NCI-H524 (cell line): Measurements from ENCODE around the gene TMEM115.

ENCODE experiments used
- DNase-seq, 2 experiments: peaks; one replicate each; lab custom pipeline; 2025; lab: John Stamatoyannopoulos, UW

The TMEM115 gene

DNA sequence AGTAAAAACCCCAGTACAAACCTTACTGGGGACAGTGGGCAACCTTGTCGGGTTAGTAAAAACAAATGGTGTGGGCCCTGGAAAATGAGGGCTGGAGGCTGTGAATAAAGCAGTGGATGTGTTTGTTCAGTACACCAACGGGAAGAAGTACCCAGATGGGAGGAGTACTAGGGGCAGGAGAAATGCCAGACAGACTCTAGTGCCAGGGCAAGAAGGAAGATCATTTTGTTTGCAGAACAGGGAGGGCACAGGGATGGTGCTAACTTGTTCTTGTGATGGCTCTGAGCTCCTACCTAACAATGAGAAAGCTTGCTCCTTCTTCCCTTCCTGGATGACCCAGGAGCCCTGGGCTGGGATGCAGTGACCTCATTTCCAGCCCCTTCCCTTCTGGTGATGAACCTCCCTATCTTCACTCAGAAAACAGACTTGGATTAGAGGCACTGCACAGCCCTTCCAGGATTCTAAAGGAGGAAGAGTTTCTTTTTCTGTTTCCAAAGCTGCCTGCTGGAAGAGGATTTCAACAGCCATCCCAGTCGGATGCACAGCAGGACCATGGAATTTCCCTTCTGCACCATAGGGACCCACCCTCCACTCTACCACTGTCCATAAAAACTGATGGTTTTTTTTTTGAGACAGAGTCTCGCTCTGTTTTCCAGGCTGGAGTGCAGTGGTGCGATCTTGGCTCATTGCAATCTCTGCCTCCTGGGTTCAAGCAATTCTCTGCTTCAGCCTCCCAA is 24.8 kb downstream of the TMEM115 start:
- DNase-seq: no peak

DNA sequence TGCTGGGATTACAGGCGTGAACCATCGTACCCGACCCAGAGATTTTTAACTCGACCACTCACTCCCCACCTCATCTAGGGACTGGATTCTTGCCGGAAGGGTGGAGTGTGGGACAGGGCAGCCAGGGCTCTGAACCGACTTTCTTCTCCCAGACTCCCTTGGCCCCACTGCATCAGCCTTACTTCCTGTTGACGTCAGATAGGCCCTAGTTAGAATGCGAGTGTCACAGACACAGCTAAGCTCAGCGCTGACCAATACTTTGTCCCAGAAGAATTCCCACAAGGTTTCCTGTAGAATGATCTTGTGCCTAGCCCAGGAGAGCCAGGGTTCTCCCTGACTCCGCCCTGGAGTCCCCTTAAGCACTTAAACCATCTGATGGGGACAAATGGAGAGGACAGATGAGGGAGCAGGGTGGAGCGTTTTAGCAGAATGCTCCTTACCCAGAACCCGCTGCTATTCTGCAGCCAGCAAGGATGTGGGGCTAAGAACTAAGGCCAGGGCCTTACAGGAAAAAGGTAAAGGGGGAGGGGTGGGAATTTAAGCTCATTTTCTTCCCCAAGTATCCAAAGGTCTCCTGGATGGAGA is 25.5 kb downstream of the TMEM115 start:
- no peak for DNase-seq

DNA sequence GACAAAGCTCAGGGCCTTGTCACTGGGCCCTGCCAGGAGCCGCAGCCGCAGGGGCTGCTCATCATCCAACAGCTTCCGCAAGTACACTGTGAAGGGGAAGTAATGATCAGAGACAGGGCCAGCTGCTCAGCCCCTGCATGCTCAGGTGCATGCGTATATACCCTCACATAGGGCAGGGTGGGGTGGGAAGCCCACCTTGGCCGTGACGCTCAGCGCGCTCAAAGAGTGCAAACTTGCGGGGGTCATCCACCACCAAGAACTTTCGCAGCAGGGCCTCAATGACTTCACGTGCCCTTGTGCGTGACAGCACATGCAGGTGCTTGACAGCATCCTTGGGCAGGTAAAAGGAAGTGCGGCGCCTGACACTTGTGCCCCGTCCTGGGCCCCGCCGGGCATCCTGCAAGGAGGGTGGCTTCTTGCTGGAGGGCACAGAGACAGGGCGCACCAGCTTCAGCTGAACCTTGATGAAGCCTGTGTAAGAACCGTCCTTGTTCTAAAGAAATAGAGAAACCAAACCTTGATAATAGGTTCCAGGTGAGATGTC is 27.9 kb downstream of the TMEM115 start:
- DNase-seq: no peak

DNA sequence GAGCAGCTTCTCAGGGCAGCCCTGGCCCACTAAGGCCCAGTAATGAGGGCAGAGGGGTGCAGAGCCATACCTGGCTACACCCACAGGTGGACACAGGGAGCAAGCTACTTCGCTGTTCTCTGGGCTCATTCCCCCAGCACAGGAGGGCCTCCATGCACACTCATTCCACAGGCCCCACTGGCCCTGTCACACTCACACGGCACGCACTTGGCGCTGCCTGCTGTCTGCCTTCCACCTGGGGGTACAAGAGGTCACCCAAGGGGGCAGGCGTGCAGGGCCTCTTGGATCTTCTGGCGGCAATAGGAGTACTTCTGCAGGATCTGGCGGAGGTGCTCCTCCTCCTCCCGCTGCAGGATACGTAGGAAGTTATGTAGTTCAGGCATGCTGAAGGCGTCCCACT is 29.0 kb downstream of the TMEM115 start:
- no peak for DNase-seq

DNA sequence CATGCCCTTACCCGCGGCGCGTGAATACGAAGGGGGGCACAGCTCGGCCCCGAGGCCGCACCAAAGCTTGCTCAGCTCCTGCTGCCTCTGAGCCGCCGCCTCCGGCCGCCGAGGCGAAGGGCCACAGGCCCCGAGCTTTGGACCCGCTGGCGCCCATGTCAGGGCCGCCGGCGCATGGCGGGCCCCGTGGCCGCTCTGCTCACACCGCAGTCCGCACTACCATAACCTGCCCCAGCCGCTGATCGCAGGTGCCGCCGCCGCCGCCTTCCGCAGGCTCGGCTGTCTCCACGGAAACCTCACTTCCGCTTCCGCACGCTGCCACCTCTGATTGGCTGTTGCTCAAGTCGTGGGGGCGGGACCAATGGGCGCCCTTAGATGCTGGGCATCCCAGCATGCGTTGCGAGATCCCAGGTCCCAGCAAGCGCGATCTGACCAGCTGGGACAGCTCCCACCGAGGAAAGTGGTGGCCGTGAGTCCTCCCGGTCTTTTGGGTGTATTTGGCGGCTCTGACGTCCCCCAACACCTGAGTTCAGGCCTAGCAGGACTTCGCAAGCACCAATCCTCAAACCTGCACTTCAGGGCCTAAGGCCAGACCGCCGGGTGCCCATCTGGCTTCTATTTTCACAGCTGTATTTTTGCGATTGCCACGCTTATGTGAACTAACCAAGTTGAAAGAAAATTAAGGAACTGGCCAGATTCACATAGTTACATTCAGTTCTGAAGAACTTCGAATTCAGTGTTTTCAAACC is 31.2 kb downstream of the TMEM115 start, which contains the start of gene TUSC2:
TUSC2 (minus strand) TSS at position 281 of the 749 bp plus-strand sequence; CDS start at position 157, 124 bp downstream.
- DNase-seq: peak; percentile 94 to 95

DNA sequence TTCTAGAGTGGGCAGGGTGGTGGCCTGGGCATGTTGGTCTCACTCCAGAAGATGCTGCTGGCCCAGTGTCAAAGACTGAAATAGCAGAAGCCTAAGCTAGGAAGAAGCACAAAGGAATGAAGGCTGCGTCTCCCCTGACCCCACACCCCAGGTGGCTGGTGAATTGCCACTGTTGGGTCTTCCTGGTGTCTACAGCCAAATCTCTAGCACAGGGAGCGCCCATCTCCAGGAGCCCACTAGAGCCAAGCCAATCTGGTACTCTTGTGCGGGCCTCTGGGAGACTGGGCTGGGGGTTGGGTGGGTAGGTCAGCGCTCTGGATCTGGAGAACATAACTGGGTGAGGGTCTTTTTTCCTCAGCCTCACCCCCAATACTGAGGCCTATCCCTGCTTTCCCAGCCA is 32.2 kb downstream of the TMEM115 start:
- no peak for DNase-seq

DNA sequence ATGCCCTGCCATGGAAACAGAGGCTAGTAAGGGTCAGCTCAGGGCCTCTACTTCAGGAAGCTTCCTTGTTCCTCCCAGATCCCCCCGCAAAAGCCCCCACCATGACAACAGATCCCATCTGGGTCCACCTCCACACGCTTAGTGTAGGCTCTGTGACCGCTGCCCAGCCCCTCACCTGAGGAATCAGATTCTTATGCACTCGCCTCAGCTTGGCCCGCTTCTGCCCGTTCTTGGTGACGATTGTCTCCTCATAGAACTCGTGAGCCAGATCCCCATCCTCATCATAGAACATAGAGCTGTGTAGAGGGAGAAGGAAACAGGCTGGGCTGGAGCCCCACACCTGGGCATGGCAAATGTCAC is 33.2 kb downstream of the TMEM115 start:
- no peak for DNase-seq

DNA sequence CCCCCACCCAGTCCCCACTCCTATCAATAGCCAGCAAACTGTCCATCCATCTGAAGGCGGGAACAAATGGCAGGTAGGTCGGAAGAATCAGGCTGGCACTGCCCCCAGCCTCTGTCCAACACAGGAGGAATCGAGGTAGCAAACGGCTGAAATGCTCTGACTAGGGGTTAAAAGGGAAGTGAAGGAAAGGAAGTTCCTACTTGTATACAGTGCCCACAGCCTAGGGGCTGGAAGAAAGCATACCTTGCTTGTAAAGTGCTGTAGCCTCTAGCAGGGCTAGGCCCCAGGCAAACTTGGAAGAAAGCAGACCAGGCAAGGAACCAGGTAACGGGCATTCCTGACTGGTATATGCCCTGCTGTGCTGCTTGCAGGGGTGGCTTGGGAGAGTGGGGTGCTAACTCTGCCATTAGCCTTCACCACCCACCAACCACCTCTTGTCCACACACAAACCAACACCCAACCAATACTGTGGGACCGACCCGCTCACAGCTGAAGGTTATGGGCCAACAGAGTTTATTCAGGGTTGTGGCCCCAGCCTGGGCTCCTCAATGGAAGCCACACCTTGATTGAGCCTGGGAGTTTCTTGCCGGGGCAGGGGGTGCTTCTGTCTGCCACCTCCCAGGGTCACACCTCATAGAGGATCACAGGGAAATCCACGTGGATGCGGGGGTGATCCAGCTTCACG is 33.7 kb downstream of the TMEM115 start:
- DNase-seq: no peak

DNA sequence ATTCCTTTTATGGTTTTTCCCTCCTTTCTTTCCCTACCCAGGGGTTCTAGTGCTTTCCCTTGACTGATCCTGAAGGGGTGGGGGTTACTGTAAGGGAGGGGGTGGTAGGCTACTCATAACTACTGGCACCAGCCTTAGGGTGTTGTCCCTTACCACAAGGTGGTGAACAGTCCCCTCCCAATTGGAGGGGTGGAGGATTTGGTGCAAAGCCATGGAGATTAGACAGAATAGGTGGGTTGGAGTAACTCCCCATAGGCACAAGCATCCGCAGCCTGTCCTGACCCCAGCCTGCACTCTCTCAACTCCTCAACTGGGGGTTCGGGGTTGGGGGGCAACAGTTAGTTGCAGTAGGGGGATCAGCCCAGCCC is 34.2 kb downstream of the TMEM115 start:
- DNase-seq: no peak

DNA sequence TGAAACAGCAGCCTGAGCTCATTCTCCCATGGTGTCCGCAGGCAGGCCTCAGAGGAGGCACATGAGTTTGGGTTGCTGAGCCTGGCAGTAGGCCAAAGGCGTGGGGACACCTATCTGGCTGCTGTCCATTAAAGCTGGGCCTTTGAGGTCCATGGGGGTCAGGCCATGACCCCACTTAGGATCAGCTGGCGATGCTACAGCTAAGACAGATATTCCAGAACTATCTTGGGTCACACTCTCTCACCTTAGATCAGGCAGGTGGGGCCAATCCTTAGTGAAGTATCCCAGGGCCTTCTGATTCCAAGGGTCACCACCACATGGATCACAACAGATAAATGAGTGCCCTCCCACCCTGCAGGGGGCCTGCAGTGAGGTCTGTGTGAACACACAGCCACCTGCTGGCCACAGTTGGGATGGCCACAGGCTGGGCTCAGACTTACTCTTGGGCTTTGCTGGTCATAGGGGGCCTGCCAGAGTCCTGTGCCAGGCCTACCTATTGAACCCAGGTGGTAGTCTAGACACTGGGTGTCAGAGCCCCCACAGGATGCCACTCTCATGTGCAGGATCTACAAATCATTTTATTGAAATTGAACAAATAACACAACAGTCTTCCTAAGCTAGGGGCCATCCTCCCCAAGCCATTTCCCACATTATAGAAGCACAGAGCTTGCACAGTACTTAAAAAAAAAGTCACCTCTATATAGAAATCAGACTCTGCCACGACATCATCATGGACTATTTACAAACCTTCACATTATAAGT is 34.8 kb downstream of the TMEM115 start:
- peak; percentile 33 to 61 for DNase-seq

DNA sequence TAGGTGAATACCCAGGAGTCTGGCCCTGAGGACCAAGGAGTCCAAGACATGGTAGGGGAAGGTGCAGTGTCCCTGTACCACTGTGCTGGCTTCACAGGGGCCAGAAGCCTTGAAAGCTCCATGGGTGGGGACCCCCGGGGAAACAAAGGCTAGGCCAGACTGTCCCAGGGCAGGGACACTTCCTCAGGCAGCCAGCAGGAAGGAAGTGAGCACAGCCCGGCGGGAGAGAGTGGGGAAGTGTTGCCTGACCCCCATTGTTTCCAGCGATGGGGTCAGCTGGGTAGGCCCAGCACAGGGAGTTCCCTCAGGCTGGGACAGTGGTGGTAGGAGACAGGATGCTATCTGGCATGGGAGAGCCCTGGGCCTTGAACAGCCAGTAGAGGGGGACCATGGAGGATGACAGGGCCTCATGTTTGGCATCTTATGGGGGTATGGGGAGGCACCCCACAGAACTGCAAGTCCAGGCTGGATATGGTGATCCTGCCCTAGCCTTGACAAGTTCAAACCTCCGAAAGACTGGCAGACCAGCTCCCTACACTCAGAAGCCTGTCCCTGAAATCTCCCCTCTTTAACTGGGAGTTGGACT is 35.6 kb downstream of the TMEM115 start:
- DNase-seq: no peak

DNA sequence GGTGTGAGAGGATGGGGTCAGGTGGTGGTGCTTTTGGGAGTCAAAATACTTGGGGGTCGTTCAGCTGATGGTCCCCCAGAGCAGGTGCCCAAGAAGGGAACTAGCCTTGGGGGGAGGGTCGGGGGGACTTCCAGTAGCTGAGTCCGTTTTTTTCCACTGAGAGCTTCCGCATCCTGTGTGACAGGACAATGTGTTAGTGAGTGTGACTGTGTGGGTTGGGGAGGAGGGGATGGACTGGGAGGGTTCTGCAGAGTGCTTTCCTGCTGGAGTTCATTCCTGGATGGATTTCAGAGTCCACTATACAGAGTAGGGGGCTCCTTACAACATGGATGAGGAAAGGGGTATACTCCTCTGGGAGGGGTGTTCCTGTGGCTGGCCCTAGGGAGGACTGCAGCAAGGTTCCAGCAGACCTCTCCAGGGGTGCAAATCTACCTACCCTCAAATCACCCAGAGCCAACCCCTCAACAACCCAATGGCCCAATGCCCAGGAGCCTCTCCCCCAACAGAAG is 36.2 kb downstream of the TMEM115 start:
- no peak for DNase-seq

DNA sequence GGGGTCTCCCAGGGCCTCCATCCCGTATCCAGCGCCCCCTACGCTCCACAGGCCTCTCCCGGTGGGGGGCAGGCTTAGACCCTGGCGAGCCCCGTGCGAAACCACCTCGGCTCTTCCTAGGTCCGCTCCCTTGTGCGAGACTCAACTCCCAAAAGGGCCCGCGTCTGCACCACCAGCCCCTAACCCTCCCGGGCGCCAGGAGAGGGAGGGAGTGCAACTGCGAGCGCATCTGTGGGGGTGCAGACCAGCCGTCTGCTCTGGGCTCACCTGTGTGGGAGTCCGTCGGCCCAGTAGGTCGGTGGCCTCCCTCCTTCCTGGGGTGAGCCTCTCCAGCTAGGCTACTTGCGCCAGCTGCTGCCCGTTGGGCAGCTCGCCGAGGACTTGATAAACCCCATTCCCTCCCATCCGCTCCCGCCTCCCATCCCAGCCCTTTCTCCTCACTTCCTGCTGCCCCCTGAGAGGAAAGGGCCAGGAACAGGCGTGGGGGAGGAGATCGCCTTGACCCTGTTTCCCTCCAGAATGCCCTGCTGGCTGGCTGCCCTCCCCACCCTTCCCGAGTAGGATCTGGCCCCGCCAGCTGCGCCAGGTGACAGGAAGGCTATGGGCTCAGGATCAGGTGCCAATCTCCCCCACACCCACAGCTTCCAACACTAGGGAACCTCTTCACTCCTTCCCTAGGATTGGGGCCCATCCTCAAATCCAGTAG is 36.8 kb downstream of the TMEM115 start, which contains the start of gene HYAL2:
HYAL2 (minus strand) TSS at position 360 of the 706 bp plus-strand sequence. CDS start 2,256 bp downstream, outside the sequence.
- no peak for DNase-seq

DNA sequence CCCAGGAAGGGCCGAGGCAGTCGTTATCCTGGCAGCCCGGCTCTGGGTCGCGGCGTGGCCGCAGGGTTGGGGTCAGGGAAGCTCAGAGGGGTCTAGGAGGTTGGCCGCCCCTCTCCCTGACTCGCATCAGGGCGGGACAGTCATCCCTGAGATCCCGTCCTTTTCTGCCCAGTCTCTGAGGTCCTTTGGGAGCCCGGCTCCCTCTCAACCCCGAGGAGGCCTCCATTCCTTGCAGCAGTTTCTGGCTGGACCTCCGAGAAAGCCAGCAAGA is 37.3 kb downstream of the TMEM115 start:
- DNase-seq: no peak

DNA sequence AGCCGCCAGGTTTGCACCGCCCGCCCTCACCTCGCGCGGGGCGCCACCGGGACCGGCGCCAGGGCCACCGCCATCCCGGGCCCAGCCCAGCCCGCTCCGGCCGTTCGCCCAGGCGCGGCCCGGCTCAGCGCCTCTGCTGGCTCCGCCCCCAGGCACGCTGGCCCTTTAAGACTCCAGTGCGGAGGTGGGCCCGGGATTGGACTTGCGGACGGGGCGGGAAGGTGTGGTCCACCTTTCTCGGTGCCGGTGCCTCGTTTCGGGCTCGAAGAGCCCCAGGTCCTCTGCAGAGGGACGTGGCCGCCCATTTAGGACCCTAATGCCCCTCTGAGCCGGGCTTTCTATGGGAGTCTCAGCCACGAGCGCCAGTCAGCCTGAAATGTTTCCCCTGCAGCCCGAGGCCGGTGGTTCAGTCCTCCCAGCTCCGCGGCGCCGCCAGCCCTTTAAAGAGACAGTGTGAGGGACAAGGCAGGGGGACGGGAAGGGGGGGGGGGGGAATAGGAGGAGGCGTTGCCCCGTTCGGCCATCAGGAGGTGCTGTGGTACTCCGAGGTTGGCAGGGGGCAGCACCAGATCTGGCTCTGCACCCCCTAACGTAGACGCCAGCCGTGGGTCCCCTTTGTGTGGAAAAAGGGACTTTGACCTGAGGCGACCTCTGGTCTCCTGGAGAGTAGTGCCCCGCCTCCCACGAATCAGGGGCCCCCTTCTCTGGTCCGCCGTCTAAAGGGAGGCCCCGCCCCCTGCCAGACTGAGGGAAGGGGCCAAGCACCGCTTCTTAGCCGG is 37.8 kb downstream of the TMEM115 start:
- no peak for DNase-seq

DNA sequence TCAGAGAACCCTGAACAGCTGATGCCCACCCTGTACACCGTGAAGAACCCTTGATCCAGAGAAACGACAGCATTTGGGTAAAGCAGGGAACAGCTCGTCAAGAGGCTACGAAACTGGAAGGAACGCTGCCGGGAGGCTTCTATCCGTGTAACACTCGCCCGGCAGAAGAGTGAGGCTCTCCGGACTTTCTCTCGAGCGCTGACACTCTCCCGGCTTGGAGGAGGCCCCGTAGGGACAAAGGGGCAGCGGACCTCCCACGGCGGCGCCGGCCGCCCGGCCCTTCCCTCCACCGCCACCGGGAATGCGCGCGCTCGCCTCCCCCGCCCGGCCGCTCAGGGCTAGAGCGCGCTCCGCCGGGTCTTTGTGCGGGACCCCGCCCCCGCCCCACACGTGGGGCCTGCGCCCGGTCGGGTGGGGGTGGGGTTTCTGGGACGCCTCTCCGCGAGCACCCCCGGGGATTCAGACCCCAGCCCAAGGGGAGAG is 38.4 kb downstream of the TMEM115 start:
- DNase-seq: no peak

DNA sequence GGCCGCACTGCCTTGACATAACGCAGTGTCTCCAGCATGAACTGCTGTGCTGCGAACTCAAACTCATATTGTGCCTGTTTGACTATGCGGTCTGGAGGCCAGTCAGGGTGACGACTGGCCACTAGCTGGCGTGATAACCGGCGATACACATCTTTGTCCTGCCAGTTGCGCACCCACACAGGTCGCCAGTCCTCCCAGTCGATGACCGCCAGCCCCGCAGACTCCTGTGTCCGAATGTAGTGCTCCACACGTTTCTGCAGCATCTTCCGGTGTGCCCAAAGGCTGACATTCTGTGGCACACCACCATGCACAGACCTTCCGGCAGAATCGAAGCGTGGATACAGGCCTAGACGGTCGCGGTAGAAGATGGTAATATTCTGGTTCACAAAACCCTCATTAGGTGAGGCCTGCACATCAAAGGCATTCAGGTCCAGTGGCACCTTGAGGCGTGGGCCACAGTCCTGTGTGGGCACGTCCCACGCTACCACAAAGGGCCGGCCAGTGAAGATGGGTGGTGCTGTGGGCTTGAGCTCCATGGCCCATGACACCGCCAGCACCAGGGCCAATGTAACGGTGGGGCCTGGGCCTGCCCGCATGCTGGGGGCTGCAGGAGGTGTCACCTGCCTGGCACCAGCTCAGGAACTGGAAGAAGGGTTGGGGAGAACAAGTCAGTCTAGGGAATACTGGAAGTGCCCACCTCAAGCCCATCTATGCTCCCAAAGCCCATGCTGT is 39.3 kb downstream of the TMEM115 start:
- no peak for DNase-seq

DNA sequence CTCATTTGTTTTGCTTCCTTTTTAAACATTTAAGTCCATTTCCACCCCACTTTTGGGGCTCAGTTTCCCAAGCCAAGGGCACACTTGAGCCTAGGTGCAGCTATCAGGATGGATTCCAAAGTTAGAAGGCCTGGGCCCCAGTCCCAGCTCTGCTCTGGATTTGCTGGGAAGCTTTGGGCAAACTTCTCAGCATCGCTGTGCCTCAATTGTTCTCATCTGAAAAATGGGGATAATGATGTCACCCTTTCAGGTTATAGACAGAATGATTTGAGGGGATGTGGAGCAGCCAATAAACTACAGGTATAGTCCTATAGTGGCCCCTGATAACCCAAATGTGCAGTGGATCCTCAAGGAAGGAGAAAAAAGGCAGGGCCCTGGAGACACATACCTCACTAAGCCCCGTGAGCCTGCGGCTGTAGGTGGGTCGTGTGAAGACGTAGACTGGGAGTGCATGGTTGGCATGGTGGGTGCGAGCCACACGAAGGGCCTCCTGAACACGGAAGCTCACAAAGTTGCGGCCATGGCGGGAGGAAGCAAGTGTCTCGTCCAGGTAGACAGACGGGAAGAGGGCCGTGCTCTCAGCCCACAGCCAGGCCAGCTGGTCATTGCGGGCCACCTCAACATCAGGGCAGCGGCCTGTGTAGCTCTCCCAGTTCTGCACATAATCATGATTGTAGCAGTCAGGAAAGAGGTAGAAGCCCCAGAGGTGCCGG is 40.0 kb downstream of the TMEM115 start:
- no peak for DNase-seq
